SK-N-MC (cell line): ENCODE measurements around the gene SLC2A9.

Experiments
- DNase-seq: peaks from one replicate; pipeline ENCODE4 v3.0.0-alpha.2; 2011; ENCODE audit warnings: low read depth, low spot score
- H3K27ac ChIP-seq: fragments of 200-600 bp; sonication (generic); 2 replicates; pipeline ENCODE4 v1.5.1; 2016; ENCODE audit warnings: mixed run types
- H3K36me3 ChIP-seq: fragments of 200-600 bp; sonication (generic); 2 replicates; pipeline ENCODE4 v1.6.1; 2017; ENCODE audit warnings: antibody characterized with exemption, low read length, mixed read lengths; ENCODE audit not compliant: insufficient read depth
- H3K4me3 ChIP-seq: fragments of 200-600 bp; sonication (generic); 2 replicates; pipeline ENCODE4 v1.5.1; 2016
- H3K9ac ChIP-seq: fragments of 200-600 bp; sonication (generic); 2 replicates; pipeline ENCODE4 v1.8.0; 2017; ENCODE audit warnings: mixed run types, mixed read lengths; ENCODE audit not compliant: insufficient read length
- H3K9me3 ChIP-seq: fragments of 200-600 bp; sonication (generic); 2 replicates; pipeline ENCODE4 v1.6.1; 2017; ENCODE audit warnings: low read depth, mild to moderate bottlenecking, antibody characterized with exemption, low read length, moderate library complexity, mixed read lengths
- EZH2 ChIP-seq: fragments of 200-600 bp; sonication (generic); IDR thresholded peaks from one replicate; pipeline ENCODE4 v1.6.1; 2017; ENCODE audit warnings: antibody characterized with exemption
- FOXP2 ChIP-seq: optimal IDR thresholded peaks from 2 replicates; pipeline ENCODE3; 2011; ENCODE audit warnings: mild to moderate bottlenecking, moderate library complexity; ENCODE audit not compliant: insufficient read depth; ENCODE audit errors: extremely low read length, control extremely low read depth
- POLR2AphosphoS5 ChIP-seq: IDR thresholded peaks from 2 replicates; pipeline ENCODE4 v1.6.1; 2012; ENCODE audit warnings: mild to moderate bottlenecking, low read depth, low read length, borderline replicate concordance

The SLC2A9 gene

GRCh38 chr4:10020871-10021652 is at the start of gene SLC2A9:
SLC2A9 (minus strand) TSS chr4:10021497; CDS start chr4:10021429, 68 bp downstream.
- Histone ChIP-seq H3K27ac (no peak within 1 kb of the TSS), H3K9me3 (no peaks in the 10 kb centered on the region), H3K4me3 (no peak within 1 kb of the TSS), H3K9ac (no peak within 1 kb of the TSS), H3K36me3 (no peaks in the 10 kb centered on the region)
- DNase-seq, result no peak
- TF ChIP-seq EZH2 (no peak), POLR2AphosphoS5 (no peak), FOXP2 (no peak)

- no peaks in the 10 kb centered on the region for H3K9me3 ChIP-seq
- TF ChIP-seq FOXP2 (no peak), EZH2 (no peak), POLR2AphosphoS5 (no peak)
- no peak overlapping the region for H3K9ac ChIP-seq
- H3K36me3 ChIP-seq, result no peaks in the 10 kb centered on the region; the same call in 1 of the 2 replicates
- no peak overlapping the region for H3K27ac ChIP-seq
- no peak for DNase-seq
- H3K4me3 ChIP-seq, result no peak overlapping the region
Measured at GRCh38 chr4:10069075-10069642, 47.9 kb upstream of the SLC2A9 start.

GRCh38 chr4:10066670-10067651 is 45.7 kb upstream of the SLC2A9 start:
- Histone ChIP-seq H3K4me3 (no peak overlapping the region), H3K27ac (no peak overlapping the region), H3K9me3 (no peaks in the 10 kb centered on the region), H3K9ac (no peak overlapping the region), H3K36me3 (no peaks in the 10 kb centered on the region)
- DNase-seq, result no peak
- TF ChIP-seq EZH2, result no peak
- no peak for TF ChIP-seq POLR2AphosphoS5
- TF ChIP-seq FOXP2, result no peak

GRCh38 chr4:10066206-10066605 is 44.9 kb upstream of the SLC2A9 start:
- Histone ChIP-seq H3K27ac (no peak overlapping the region), H3K9me3 (no peaks in the 10 kb centered on the region), H3K36me3 (no peaks in the 10 kb centered on the region), H3K4me3 (no peak overlapping the region), H3K9ac (no peak overlapping the region)
- TF ChIP-seq EZH2 (no peak), POLR2AphosphoS5 (no peak), FOXP2 (no peak)
- no peak for DNase-seq

- DNase-seq, result no peak
- H3K9me3 ChIP-seq, result no peaks in the 10 kb centered on the region
- TF ChIP-seq FOXP2 (no peak), POLR2AphosphoS5 (no peak), EZH2 (no peak)
- H3K4me3 ChIP-seq, result no peak overlapping the region
- H3K27ac ChIP-seq, result no peak overlapping the region
- no peak overlapping the region for H3K9ac ChIP-seq
- no peaks in the 10 kb centered on the region for H3K36me3 ChIP-seq
Measured at GRCh38 chr4:10063544-10064300, 42.4 kb upstream of the SLC2A9 start.

- Histone ChIP-seq H3K27ac (no peak overlapping the region), H3K9me3 (no peaks in the 10 kb centered on the region), H3K36me3 (no peaks in the 10 kb centered on the region), H3K9ac (no peak overlapping the region), H3K4me3 (no peak overlapping the region)
- TF ChIP-seq POLR2AphosphoS5 (no peak), FOXP2 (no peak), EZH2 (no peak)
- DNase-seq, result no peak
Measured at GRCh38 chr4:10061650-10062415, 40.5 kb upstream of the SLC2A9 start.

GRCh38 chr4:10058371-10058770 is 37.1 kb upstream of the SLC2A9 start:
- no peaks in the 10 kb centered on the region for H3K9me3 ChIP-seq
- no peak for TF ChIP-seq FOXP2
- TF ChIP-seq EZH2, result no peak
- no peak for TF ChIP-seq POLR2AphosphoS5
- no peak for DNase-seq
- no peaks in the 10 kb centered on the region for H3K36me3 ChIP-seq
- H3K9ac ChIP-seq, result no peak overlapping the region
- no peak overlapping the region for H3K27ac ChIP-seq
- H3K4me3 ChIP-seq, result no peak overlapping the region
